Calu3 (cell line): ENCODE measurements around the gene FRAT2. TPM values are rescaled to one million over a fixed set of nuclear protein-coding genes. Genes with fewer than 3 reads are reported as not detected.

Source experiments
- BruUV-seq: library from RNA; stranded (reverse); fragments of 400-500 nt; replicated peaks from 2 replicates; lab custom pipeline; 2021; lab: Mats Ljungman, UMichigan
- CTCF ChIA-PET: fragments of 300-600 bp; sonication (Branson Sonifier 250); formaldehyde crosslinking; loops from one replicate; lab custom pipeline; 2022; ENCODE audit warnings: antibody characterized with exemption; lab: Charles Lee
- DNase-seq: peaks from one replicate; pipeline ENCODE4 v3.0.0; 2022
- H3K27ac Mint-ChIP-seq: one replicate; pipeline ENCODE4 v1.8.0; 2022; ENCODE audit warnings: mixed read lengths; ENCODE audit not compliant: unreplicated experiment
- H3K27me3 Mint-ChIP-seq: one replicate; pipeline ENCODE4 v1.8.0; 2022; ENCODE audit warnings: mixed read lengths; ENCODE audit not compliant: unreplicated experiment
- H3K36me3 Mint-ChIP-seq: one replicate; pipeline ENCODE4 v1.8.0; 2022; ENCODE audit warnings: mild to moderate bottlenecking, moderate library complexity, mixed read lengths; ENCODE audit not compliant: insufficient read depth, unreplicated experiment
- H3K4me1 Mint-ChIP-seq: one replicate; pipeline ENCODE4 v1.8.0; 2022; ENCODE audit warnings: mild to moderate bottlenecking, low read depth, mixed read lengths; ENCODE audit not compliant: unreplicated experiment
- H3K4me3 Mint-ChIP-seq: one replicate; pipeline ENCODE4 v1.8.0; 2022; ENCODE audit warnings: mild to moderate bottlenecking, low read depth, moderate library complexity, mixed read lengths; ENCODE audit not compliant: unreplicated experiment
- H3K9me3 Mint-ChIP-seq: one replicate; pipeline ENCODE4 v1.8.0; 2022; ENCODE audit warnings: low read depth, mixed read lengths; ENCODE audit not compliant: unreplicated experiment
- CTCF ChIP-seq: fragments of 200-600 bp; IDR thresholded peaks from one replicate; pipeline ENCODE4 v1.8.0; 2022; ENCODE audit warnings: antibody characterized with exemption; ENCODE audit not compliant: unreplicated experiment
- intact Hi-C: fragments of 100-400 bp; cut with micrococcal nuclease; formaldehyde crosslinking; loops from one replicate; pipeline ENCODE4 v1.10.0; 2022; ENCODE audit not compliant: unreplicated experiment
- total RNA-seq: library from RNA; stranded (reverse); gene quantifications from 2 replicates; pipeline ENCODE4 v1.2.3, GENCODE V29; 2022

The FRAT2 gene
- total RNA-seq, 1 experiment from 2014 or later = 6.0 TPM

- no TSS peak for BruUV-seq
- CTCF ChIA-PET = no interaction called here
- intact Hi-C loops = no loop called here
Observed at GRCh38 chr10:97380516-97380915, 46.0 kb upstream of the FRAT2 start.

GRCh38 chr10:97378933-97379921 lies 44.7 kb upstream of the FRAT2 start:
- CTCF ChIA-PET = interaction anchor here (0.7 kb wide), 1 partner anchor 65 kb away, joined by 3 read pairs; no protein-coding TSS in a partner anchor
- no peaks in the 10 kb centered on the region for H3K4me1 Mint-ChIP-seq
- peaks cover 11% of the 10 kb centered on the region for H3K36me3 Mint-ChIP-seq
- no peak for DNase-seq
- no peaks in the 10 kb centered on the region for H3K9me3 Mint-ChIP-seq
- intact Hi-C loops = no loop called here
- TF ChIP-seq CTCF = no peak
- no peak overlapping the region for H3K4me3 Mint-ChIP-seq
- no peaks in the 10 kb centered on the region for H3K27me3 Mint-ChIP-seq
- BruUV-seq = no TSS peak
- no peak overlapping the region for H3K27ac Mint-ChIP-seq

More at GRCh38 chr10:97380516-97380915, 46.0 kb upstream of the FRAT2 start:
- no peak for DNase-seq
- no peaks in the 10 kb centered on the region for H3K4me1 Mint-ChIP-seq
- no peaks in the 10 kb centered on the region for H3K9me3 Mint-ChIP-seq
- H3K36me3 Mint-ChIP-seq = peaks cover 11% of the 10 kb centered on the region
- H3K27ac Mint-ChIP-seq = no peak overlapping the region
- no peak overlapping the region for H3K4me3 Mint-ChIP-seq
- no peak for TF ChIP-seq CTCF
- no peaks in the 10 kb centered on the region for H3K27me3 Mint-ChIP-seq

GRCh38 chr10:97376413-97376812 lies 41.9 kb upstream of the FRAT2 start:
- no peak for TF ChIP-seq CTCF
- H3K36me3 Mint-ChIP-seq = peaks cover 13% of the 10 kb centered on the region
- H3K4me3 Mint-ChIP-seq = no peak overlapping the region
- no peak for DNase-seq
- intact Hi-C loops = no loop called here
- BruUV-seq = no TSS peak
- no peak overlapping the region for H3K27ac Mint-ChIP-seq
- CTCF ChIA-PET = interaction anchor here (0.6 kb wide), 1 partner anchor 112 kb away, joined by 4 read pairs; no protein-coding TSS in a partner anchor
- no peaks in the 10 kb centered on the region for H3K4me1 Mint-ChIP-seq
- no peaks in the 10 kb centered on the region for H3K27me3 Mint-ChIP-seq
- H3K9me3 Mint-ChIP-seq = no peaks in the 10 kb centered on the region

GRCh38 chr10:97373456-97373855 lies 38.9 kb upstream of the FRAT2 start:
- no TSS peak for BruUV-seq
- H3K27me3 Mint-ChIP-seq = no peaks in the 10 kb centered on the region
- H3K4me3 Mint-ChIP-seq = no peak overlapping the region
- no peaks in the 10 kb centered on the region for H3K9me3 Mint-ChIP-seq
- no peak for DNase-seq
- no peak overlapping the region for H3K27ac Mint-ChIP-seq
- peaks cover 24% of the 10 kb centered on the region for H3K36me3 Mint-ChIP-seq
- H3K4me1 Mint-ChIP-seq = no peaks in the 10 kb centered on the region
- TF ChIP-seq CTCF = no peak
- intact Hi-C loops = no loop called here
- CTCF ChIA-PET = interaction anchor here (0.6 kb wide), 1 partner anchor 177 kb away, joined by 4 read pairs; no protein-coding TSS in a partner anchor
